Astrocyte (in vitro differentiated cells and primary cell): Measurements from ENCODE around the gene PTGIS. TPM values are rescaled to one million over a fixed set of nuclear protein-coding genes. Genes with fewer than 3 reads are reported as not detected.
A peak's percentile ranks its signal among the peaks of the same experiment; 100 is the strongest.

Experiments used
- DNase-seq: peaks from one replicate; pipeline ENCODE4 v3.0.0-alpha.2; 2010; ENCODE audit warnings: low read depth
- FAIRE-seq: peaks from 2 replicates; lab custom pipeline; 2011; peaks lifted over from hg19 to GRCh38; lab: Jason Lieb, UNC
- H2AFZ ChIP-seq: 2 replicates; pipeline ENCODE4 v1.6.0; 2012; ENCODE audit warnings: low read depth, low read length, inconsistent platforms
- H3K27ac ChIP-seq: 2 replicates; pipeline ENCODE4 v1.5.1; 2011; ENCODE audit warnings: low read depth, low read length, inconsistent platforms
- H3K27me3 ChIP-seq: 2 replicates; pipeline ENCODE4 v1.6.0; 2011; ENCODE audit warnings: low read length, inconsistent platforms; ENCODE audit not compliant: insufficient read depth
- H3K36me3 ChIP-seq: 2 replicates; pipeline ENCODE4 v1.5.1; 2011; ENCODE audit warnings: low read length, inconsistent platforms; ENCODE audit not compliant: insufficient read depth
- H3K4me1 ChIP-seq: 2 replicates; pipeline ENCODE4 v1.5.1; 2011; ENCODE audit warnings: low read length, inconsistent platforms; ENCODE audit not compliant: insufficient read depth
- H3K4me2 ChIP-seq: 2 replicates; pipeline ENCODE4 v1.6.0; 2012; ENCODE audit warnings: low read length, inconsistent platforms
- H3K4me3 ChIP-seq: 2 replicates; pipeline ENCODE4 v1.5.1; 2011; ENCODE audit warnings: low read depth, mild to moderate bottlenecking, low read length, inconsistent platforms; ENCODE audit not compliant: insufficient read depth
- H3K79me2 ChIP-seq: 2 replicates; pipeline ENCODE4 v1.6.0; 2012; ENCODE audit warnings: mild to moderate bottlenecking, low read length, inconsistent platforms; ENCODE audit not compliant: insufficient read depth
- H3K9ac ChIP-seq: 2 replicates; pipeline ENCODE4 v1.6.0; 2012; ENCODE audit warnings: mild to moderate bottlenecking, low read length, inconsistent platforms
- H3K9me3 ChIP-seq: 2 replicates; pipeline ENCODE4 v1.5.1; 2012; ENCODE audit warnings: low read depth, mild to moderate bottlenecking, low read length, inconsistent platforms; ENCODE audit not compliant: insufficient read depth
- H4K20me1 ChIP-seq: 2 replicates; pipeline ENCODE4 v1.6.0; 2012; ENCODE audit warnings: low read length, inconsistent platforms; ENCODE audit not compliant: insufficient read depth
- H3K27ac Mint-ChIP-seq: one replicate; pipeline ENCODE4 v1.8.0; 2021; ENCODE audit warnings: mild to moderate bottlenecking, mixed read lengths; ENCODE audit not compliant: unreplicated experiment
- H3K27me3 Mint-ChIP-seq: one replicate; pipeline ENCODE4 v1.8.0; 2021; ENCODE audit warnings: low read depth, mixed read lengths; ENCODE audit not compliant: unreplicated experiment
- H3K36me3 Mint-ChIP-seq: one replicate; pipeline ENCODE4 v1.8.0; 2021; ENCODE audit warnings: low read depth, mixed read lengths; ENCODE audit not compliant: unreplicated experiment
- H3K4me1 Mint-ChIP-seq: one replicate; pipeline ENCODE4 v1.8.0; 2021; ENCODE audit warnings: low read depth, mixed read lengths; ENCODE audit not compliant: unreplicated experiment
- H3K4me3 Mint-ChIP-seq: one replicate; pipeline ENCODE4 v1.8.0; 2021; ENCODE audit warnings: mild to moderate bottlenecking, moderate library complexity, mixed read lengths; ENCODE audit not compliant: unreplicated experiment
- H3K9me3 Mint-ChIP-seq: one replicate; pipeline ENCODE4 v1.8.0; 2021; ENCODE audit warnings: mild to moderate bottlenecking, mixed read lengths; ENCODE audit not compliant: unreplicated experiment
- EZH2 ChIP-seq: IDR thresholded peaks from 2 replicates; pipeline ENCODE4 v1.6.1; 2012; ENCODE audit warnings: mild to moderate bottlenecking, low read length, inconsistent platforms; ENCODE audit not compliant: insufficient read depth
- total RNA-seq: library from RNA; stranded (reverse); gene quantifications from 2 replicates; pipeline ENCODE4 v1.2.1, GENCODE V29; 2021
- TF ChIP-seq, protein P1 (sequence below): IDR thresholded peaks from 2 replicates; pipeline ENCODE4 v1.5.1; 2011; ENCODE audit warnings: low read depth, mild to moderate bottlenecking, inconsistent platforms, low read length, moderate library complexity; ENCODE audit not compliant: insufficient read depth

The PTGIS gene
- total RNA-seq, 1 donor from 2014 or later: 1.9 TPM

DNA sequence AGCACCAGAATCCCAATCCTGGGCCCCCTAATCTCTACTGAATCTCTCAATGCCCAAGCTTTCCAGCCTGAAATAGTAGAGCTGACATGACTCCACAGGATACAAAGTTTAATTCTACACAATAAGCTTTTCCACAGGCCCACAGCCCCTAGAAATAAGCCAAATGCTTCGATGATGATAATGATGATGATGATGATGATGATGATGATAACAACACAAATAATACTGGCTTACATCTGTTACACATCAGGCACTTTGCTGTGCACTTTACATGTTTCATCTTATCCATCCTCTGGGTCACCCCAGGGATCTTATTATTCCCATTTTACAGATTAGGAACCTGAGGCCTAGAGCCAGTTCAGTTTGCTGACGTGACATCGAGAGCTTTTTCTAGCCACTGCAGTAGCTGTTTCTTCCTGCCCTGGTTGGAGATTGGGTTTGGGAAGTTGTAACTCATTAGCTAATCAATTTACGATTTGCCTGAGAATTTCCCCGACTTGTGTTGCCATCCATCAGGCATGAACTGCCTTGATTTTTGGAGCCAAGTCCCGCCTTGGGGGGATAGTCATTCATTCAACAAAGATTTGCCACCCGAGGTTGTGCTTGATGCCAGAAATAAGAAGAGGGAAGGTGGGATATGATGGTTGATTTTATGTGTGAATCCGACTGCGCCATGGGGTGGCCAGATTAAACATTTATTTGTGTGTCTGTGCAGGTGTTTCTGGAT, 105.9 kb downstream of the PTGIS start:
- Mint-ChIP-seq H3K4me1 (no peaks in the 10 kb centered on the region), H3K27ac (no peak overlapping the region), H3K36me3 (no peaks in the 10 kb centered on the region), H3K9me3 (peaks cover 7% of the 10 kb centered on the region), H3K27me3 (peaks cover 65% of the 10 kb centered on the region), H3K4me3 (no peak overlapping the region)
- Histone ChIP-seq H2AFZ (no peak overlapping the region), H3K9ac (no peak overlapping the region), H3K36me3 (no peaks in the 10 kb centered on the region), H3K4me2 (no peak overlapping the region), H3K4me1 (peaks cover 3% of the 10 kb centered on the region), H3K27me3 (peaks cover 15% of the 10 kb centered on the region), H4K20me1 (no peaks in the 10 kb centered on the region), H3K9me3 (no peaks in the 10 kb centered on the region), H3K4me3 (no peak overlapping the region), H3K27ac (no peak overlapping the region), H3K79me2 (no peaks in the 10 kb centered on the region)
- FAIRE-seq (no peak), DNase-seq (no peak)
- TF ChIP-seq, protein P1, sequence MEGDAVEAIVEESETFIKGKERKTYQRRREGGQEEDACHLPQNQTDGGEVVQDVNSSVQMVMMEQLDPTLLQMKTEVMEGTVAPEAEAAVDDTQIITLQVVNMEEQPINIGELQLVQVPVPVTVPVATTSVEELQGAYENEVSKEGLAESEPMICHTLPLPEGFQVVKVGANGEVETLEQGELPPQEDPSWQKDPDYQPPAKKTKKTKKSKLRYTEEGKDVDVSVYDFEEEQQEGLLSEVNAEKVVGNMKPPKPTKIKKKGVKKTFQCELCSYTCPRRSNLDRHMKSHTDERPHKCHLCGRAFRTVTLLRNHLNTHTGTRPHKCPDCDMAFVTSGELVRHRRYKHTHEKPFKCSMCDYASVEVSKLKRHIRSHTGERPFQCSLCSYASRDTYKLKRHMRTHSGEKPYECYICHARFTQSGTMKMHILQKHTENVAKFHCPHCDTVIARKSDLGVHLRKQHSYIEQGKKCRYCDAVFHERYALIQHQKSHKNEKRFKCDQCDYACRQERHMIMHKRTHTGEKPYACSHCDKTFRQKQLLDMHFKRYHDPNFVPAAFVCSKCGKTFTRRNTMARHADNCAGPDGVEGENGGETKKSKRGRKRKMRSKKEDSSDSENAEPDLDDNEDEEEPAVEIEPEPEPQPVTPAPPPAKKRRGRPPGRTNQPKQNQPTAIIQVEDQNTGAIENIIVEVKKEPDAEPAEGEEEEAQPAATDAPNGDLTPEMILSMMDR: no peak
- no peak for TF ChIP-seq EZH2

DNA sequence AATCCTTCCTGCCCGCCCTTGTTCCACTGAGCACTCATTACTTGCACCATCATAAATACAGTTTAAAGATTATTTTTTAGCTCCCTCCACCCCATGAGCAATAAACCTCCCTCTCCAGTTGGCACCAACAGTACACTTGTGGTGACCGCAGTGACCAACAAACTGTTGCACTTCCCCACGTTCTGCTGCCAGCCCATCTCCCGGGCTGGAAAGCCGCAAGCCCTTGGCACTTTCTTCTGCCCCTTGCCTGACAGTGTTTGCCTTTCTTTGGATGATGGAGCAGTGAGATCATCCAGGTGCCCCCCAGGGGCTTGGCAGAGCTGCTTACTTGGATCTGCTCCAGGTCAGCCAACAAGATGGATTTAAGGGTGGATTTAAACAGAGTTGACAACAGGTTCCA, 107.0 kb downstream of the PTGIS start:
- Histone ChIP-seq H4K20me1 (no peaks in the 10 kb centered on the region), H3K9me3 (no peaks in the 10 kb centered on the region), H3K4me2 (no peak overlapping the region), H3K27ac (no peak overlapping the region), H3K79me2 (no peaks in the 10 kb centered on the region), H3K36me3 (no peaks in the 10 kb centered on the region), H3K4me3 (no peak overlapping the region), H3K4me1 (peaks cover 3% of the 10 kb centered on the region), H3K27me3 (peaks cover 21% of the 10 kb centered on the region), H3K9ac (no peak overlapping the region), H2AFZ (no peak overlapping the region)
- FAIRE-seq: no peak
- Mint-ChIP-seq H3K36me3 (no peaks in the 10 kb centered on the region), H3K27ac (no peak overlapping the region), H3K27me3 (peaks cover 68% of the 10 kb centered on the region), H3K4me1 (no peaks in the 10 kb centered on the region), H3K9me3 (peaks cover 4% of the 10 kb centered on the region), H3K4me3 (no peak overlapping the region)
- TF ChIP-seq, protein P1: no peak
- TF ChIP-seq EZH2: no peak
- peak; percentile 34 for DNase-seq

DNA sequence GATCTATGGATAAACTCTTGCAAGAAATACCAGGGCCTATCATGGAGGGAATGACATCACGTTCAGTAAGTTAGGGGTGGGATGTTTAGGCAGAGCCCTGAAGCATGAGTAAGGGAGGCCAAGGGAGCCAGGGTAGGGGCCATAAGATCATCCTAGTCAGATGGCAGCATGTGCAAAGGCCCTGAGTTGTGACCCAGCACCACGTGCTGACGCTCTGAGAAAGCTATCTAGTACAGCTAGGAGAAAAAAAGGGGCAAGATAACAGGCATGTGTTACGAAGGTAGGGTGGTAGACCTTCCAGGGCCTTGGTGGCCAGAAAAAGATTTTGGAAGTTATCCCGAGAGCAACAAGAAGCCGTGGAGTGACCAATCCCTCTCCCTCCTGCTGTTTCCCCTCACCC, 107.8 kb downstream of the PTGIS start:
- Histone ChIP-seq H3K36me3 (no peaks in the 10 kb centered on the region), H2AFZ (no peak overlapping the region), H3K9me3 (no peaks in the 10 kb centered on the region), H3K27me3 (peaks cover 25% of the 10 kb centered on the region), H4K20me1 (no peaks in the 10 kb centered on the region), H3K9ac (no peak overlapping the region), H3K4me2 (no peak overlapping the region), H3K4me1 (peaks cover 3% of the 10 kb centered on the region), H3K27ac (no peak overlapping the region), H3K79me2 (no peaks in the 10 kb centered on the region), H3K4me3 (no peak overlapping the region)
- no peaks in the 10 kb centered on the region for H3K9me3 Mint-ChIP-seq
- H3K36me3 Mint-ChIP-seq: no peaks in the 10 kb centered on the region
- no peak overlapping the region for H3K4me3 Mint-ChIP-seq
- no peaks in the 10 kb centered on the region for H3K4me1 Mint-ChIP-seq
- no peak for FAIRE-seq
- no peak for DNase-seq
- peaks cover 65% of the 10 kb centered on the region for H3K27me3 Mint-ChIP-seq
- TF ChIP-seq, protein P1: no peak
- no peak for TF ChIP-seq EZH2
- H3K27ac Mint-ChIP-seq: no peak overlapping the region
